Left lung (tissue), 10 donors: ENCODE data around the gene ZNF592. TPM values are rescaled to one million over a fixed set of nuclear protein-coding genes. Genes with fewer than 3 reads are reported as not detected.

ENCODE experiments used
- ATAC-seq: fragments of 200-7000 bp; cut with Tn5 transposase; one replicate; pipeline ENCODE4 v1.9.1; 2020; ENCODE audit warnings: moderate library complexity
- DNase-seq, 4 donors: peaks; one replicate each; pipeline ENCODE4 v3.0.0-alpha.2; 2013 to 2020
- H3K27ac ChIP-seq, 2 donors: fragments of 200-600 bp; sonication (generic) in 1 of 2; one replicate each; pipeline versions ENCODE4 v1.5.0 to v1.8.0; 2020 to 2021
- H3K27me3 ChIP-seq, 2 donors: fragments of 200-600 bp; sonication (generic) in 1 of 2; one replicate each; pipeline versions ENCODE4 v1.5.0 to v1.8.0; 2020 to 2021
- H3K36me3 ChIP-seq, 2 donors: fragments of 200-600 bp; sonication (generic) in 1 of 2; one replicate each; pipeline versions ENCODE4 v1.5.0 to v1.8.0; 2020 to 2021
- H3K4me1 ChIP-seq, 2 donors: fragments of 200-600 bp; one replicate each; pipeline ENCODE4 v1.8.0; 2021
- H3K4me3 ChIP-seq, 2 donors: fragments of 200-600 bp; sonication (generic) in 1 of 2; one replicate each; pipeline versions ENCODE4 v1.5.0 to v1.8.0; 2020 to 2021; ENCODE audit warnings: mild to moderate bottlenecking in 1 of 2
- H3K9me3 ChIP-seq, 2 donors: fragments of 200-600 bp; sonication (generic) in 1 of 2; one replicate each; pipeline versions ENCODE4 v1.5.0 to v1.8.0; 2020 to 2021
- intact Hi-C, 2 donors: fragments of 100-400 bp; cut with DNase I; formaldehyde crosslinking; loops; one replicate each; pipeline versions ENCODE4 v1.11.2 to v1.14.2; 2022
- polyA plus RNA-seq, 6 donors: library from polyadenylated mRNA; unstranded; fragments of 120-200 nt; gene quantifications; one replicate each; pipeline ENCODE4 v1.2.1, GENCODE V29; 2013; ENCODE audit not compliant: insufficient read length in 6 of 6
- total RNA-seq, 2 donors: library from RNA; stranded (reverse); fragmentation: NEBNext Ultra II Directional; extraction: Animal tissue kit (Norgen Biotek cat#: 25700); gene quantifications; one replicate each; pipeline ENCODE4 v1.2.1, GENCODE V29; 2021
- TF ChIP-seq, protein P1 (sequence below), 2 donors: fragments of 200-600 bp; sonication (generic) in 1 of 2; IDR thresholded peaks; one replicate each; pipeline versions ENCODE4 v1.5.0 to v1.8.0; 2021; ENCODE audit warnings: antibody characterized with exemption in 2 of 2
- donor health status: DM: no; HTN: yes; CAD: no.
- donor health status: DM: no; HTN: no; CAD: no.

ZNF592 gene
- total and polyA plus RNA-seq, 8 donors: 22.7 to 32.2 (median 25.2) TPM

DNA sequence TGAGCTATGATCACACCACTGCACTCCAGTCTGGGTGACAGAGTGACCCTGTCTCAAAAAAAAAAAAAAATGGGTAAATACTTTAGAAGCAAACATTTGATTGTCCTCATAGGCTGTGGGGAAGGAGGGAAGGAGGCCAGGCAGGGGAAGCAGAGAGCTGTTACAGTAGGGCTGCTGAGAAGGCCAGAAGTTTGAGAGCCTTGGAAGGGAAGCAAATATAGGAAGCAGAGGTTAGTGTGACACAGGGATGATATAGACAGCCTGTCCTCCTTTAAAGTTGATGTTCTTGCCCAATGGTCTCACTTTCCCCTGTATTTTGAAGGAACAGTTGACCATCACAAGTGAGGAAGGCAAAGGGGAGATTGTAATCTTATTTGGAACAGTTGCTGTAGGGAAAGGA is 63.4 kb downstream of the ZNF592 start:
- ATAC-seq: peak; percentile 29
- DNase-seq: no peak
- Histone ChIP-seq H3K4me1 (peaks cover 0 to 16% of the 10 kb centered on the region in 2 donors), H3K27ac (no peak overlapping the region), H3K9me3 (no peaks in the 10 kb centered on the region), H3K27me3 (peaks cover 0 to 3% of the 10 kb centered on the region in 2 donors), H3K4me3 (no peak overlapping the region), H3K36me3 (peaks cover 0 to 9% of the 10 kb centered on the region in 2 donors)
- intact Hi-C loops: no loop called here
- TF ChIP-seq, protein P1, sequence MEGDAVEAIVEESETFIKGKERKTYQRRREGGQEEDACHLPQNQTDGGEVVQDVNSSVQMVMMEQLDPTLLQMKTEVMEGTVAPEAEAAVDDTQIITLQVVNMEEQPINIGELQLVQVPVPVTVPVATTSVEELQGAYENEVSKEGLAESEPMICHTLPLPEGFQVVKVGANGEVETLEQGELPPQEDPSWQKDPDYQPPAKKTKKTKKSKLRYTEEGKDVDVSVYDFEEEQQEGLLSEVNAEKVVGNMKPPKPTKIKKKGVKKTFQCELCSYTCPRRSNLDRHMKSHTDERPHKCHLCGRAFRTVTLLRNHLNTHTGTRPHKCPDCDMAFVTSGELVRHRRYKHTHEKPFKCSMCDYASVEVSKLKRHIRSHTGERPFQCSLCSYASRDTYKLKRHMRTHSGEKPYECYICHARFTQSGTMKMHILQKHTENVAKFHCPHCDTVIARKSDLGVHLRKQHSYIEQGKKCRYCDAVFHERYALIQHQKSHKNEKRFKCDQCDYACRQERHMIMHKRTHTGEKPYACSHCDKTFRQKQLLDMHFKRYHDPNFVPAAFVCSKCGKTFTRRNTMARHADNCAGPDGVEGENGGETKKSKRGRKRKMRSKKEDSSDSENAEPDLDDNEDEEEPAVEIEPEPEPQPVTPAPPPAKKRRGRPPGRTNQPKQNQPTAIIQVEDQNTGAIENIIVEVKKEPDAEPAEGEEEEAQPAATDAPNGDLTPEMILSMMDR (IDR thresholded peaks at IDR 0.05): no peak

DNA sequence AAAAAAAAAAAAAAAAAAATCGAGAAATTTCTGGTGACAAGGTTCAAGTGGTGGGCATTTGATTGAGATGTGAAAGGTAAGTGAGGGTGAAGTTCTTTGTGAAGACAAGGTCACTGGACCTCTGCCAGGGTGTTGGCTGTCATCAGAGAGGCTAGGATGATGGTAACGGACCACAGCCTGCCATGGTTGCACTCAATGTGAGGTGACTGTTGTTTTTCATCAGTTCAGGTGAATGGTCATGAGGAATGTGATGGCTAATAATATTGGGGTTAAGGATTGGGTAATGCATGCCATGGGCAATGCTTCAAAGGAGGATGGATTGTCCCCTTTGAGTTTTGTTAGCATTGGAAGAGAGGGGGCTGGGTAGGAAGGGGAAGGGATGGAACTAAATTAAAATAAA is 64.5 kb downstream of the ZNF592 start:
- H3K27ac ChIP-seq: no peak overlapping the region
- TF ChIP-seq, protein P1 (IDR thresholded peaks at IDR 0.05): no peak
- DNase-seq (no peak), ATAC-seq (no peak)
- H3K9me3 ChIP-seq: no peaks in the 10 kb centered on the region
- intact Hi-C loops: no loop called here
- H3K4me3 ChIP-seq: no peak overlapping the region
- peaks cover 0 to 7% of the 10 kb centered on the region in 2 donors for H3K27me3 ChIP-seq
- peaks cover 0 to 4% of the 10 kb centered on the region in 2 donors for H3K36me3 ChIP-seq
- H3K4me1 ChIP-seq: peaks cover 0 to 25% of the 10 kb centered on the region in 2 donors

DNA sequence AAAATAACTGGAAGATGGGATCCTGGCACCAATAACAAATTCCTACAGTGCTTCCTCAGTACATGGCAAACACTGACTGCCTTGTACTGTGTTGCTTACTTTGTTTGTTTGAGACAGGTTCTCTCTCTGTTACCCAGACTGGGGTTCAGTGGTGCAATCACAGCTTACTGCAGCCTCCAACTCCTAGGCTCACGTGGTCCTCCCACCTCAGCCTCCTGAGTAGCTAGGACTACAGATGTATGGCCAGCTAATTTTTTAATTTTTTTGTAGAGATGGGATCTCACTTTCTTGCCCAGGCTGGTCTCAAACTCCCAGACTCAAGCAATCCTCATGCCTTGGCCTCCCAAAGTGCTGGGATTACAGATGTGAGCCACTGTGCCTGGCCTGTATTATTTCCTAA is 65.0 kb downstream of the ZNF592 start:
- intact Hi-C loops: no loop called here
- Histone ChIP-seq H3K27ac (no peak overlapping the region), H3K9me3 (no peaks in the 10 kb centered on the region), H3K4me1 (peaks cover 3 to 31% of the 10 kb centered on the region in 2 donors), H3K27me3 (peaks cover 0 to 7% of the 10 kb centered on the region in 2 donors), H3K4me3 (no peak overlapping the region), H3K36me3 (peaks cover 0 to under 1% of the 10 kb centered on the region in 2 donors)
- TF ChIP-seq, protein P1 (IDR thresholded peaks at IDR 0.05): no peak
- ATAC-seq (no peak), DNase-seq (no peak)

DNA sequence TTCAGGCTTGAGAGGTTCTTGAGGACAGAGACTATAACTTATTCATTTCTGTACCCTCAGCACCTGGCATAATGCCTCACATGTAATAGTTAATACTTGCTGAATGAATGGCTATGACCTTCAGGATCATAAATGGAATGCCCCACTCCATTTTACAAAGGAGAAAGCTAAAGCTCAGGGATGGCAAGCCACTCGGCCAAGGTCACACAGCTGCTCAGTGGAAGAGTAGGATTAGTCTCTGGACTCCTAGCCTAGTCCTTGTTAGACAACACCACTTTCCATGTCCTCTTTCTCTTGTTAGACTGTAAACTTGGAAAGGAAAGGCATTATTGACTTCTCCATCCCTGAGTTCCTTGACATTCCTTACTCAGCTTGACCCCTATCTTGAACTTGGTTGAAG is 65.5 kb downstream of the ZNF592 start:
- H3K36me3 ChIP-seq: no peaks in the 10 kb centered on the region
- H3K4me3 ChIP-seq: no peak overlapping the region
- no peaks in the 10 kb centered on the region for H3K9me3 ChIP-seq
- H3K27me3 ChIP-seq: peaks cover 0 to 7% of the 10 kb centered on the region in 2 donors
- DNase-seq (no peak), ATAC-seq (no peak)
- H3K27ac ChIP-seq: no peak overlapping the region
- peaks cover 6 to 36% of the 10 kb centered on the region in 2 donors for H3K4me1 ChIP-seq
- intact Hi-C loops: no loop called here
- TF ChIP-seq, protein P1 (IDR thresholded peaks at IDR 0.05): no peak

DNA sequence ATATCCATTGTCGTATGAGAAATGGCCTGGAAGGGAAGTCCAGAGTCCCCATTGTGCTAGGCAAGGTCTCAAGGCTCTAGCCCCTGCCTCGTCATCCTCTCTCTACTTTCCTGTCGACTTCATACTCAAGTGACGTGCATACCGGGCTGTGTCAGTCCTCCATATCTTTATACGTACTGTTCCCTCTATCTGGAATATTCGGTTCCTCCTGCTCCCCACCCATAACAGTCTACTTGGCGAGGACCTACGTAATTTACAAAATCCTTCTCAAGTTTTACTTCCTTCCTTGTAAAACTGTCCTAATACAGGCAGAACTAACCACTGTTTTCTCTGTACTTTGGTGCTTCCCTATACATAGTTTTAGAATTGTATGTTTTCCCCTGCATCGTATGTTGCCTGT is 66.5 kb downstream of the ZNF592 start:
- Histone ChIP-seq H3K9me3 (no peaks in the 10 kb centered on the region), H3K27ac (peak overlapping the region in 1 of 2 donors; percentile 50), H3K27me3 (peaks cover 0 to 7% of the 10 kb centered on the region in 2 donors), H3K36me3 (no peaks in the 10 kb centered on the region), H3K4me3 (no peak overlapping the region), H3K4me1 (peaks cover 6 to 41% of the 10 kb centered on the region in 2 donors)
- TF ChIP-seq, protein P1 (IDR thresholded peaks at IDR 0.05): no peak
- intact Hi-C loops: no loop called here
- ATAC-seq (no peak), DNase-seq (no peak)
